ENCODE results near the gene B4GALT2. TPM values are rescaled to one million over a fixed set of nuclear protein-coding genes. Genes with fewer than 3 reads are reported as not detected.

Gene B4GALT2
- total RNA-seq, 1 donor from 2014 or later: 23.7 TPM

- H3K36me3 ChIP-seq: no peaks in the 10 kb centered on the region
- no peaks in the 10 kb centered on the region for H3K9me3 ChIP-seq (ENCODE audit: low read depth)
- H3K9me3 Mint-ChIP-seq: no peaks in the 10 kb centered on the region
- peaks cover 8% of the 10 kb centered on the region for H3F3A ChIP-seq (ENCODE audit: low read depth)
- H3K4me2 ChIP-seq: no peak overlapping the region
- peaks cover 19% of the 10 kb centered on the region for H4K20me1 ChIP-seq (ENCODE audit: low read depth)
- H3K4me1 ChIP-seq: peaks cover 10% of the 10 kb centered on the region
- H3K36me3 Mint-ChIP-seq: peaks cover 3% of the 10 kb centered on the region
- H3K4me3 ChIP-seq: no peak overlapping the region
- peaks cover 2% of the 10 kb centered on the region for H3K27me3 Mint-ChIP-seq (ENCODE audit: insufficient read depth, low read depth)
- H3K79me2 ChIP-seq (ENCODE audit: low read depth): no peaks in the 10 kb centered on the region
- no peak overlapping the region for H3K27ac ChIP-seq
- TF ChIP-seq EZH2 (IDR thresholded peaks at IDR 0.05): no peak
- TF ChIP-seq EZH2phosphoT487 (IDR thresholded peaks at IDR 0.05): no peak
- no peak for TF ChIP-seq CTCF (IDR thresholded peaks at IDR 0.05)
- no peak overlapping the region for H3K4me3 Mint-ChIP-seq
- no peak overlapping the region for H3K9ac ChIP-seq
- no peak for DNase-seq (ENCODE audit: low spot score)
- no peak overlapping the region for H3K27ac Mint-ChIP-seq
- no peaks in the 10 kb centered on the region for H3K27me3 ChIP-seq
- H3K4me1 Mint-ChIP-seq: peaks cover 39% of the 10 kb centered on the region
- no peak overlapping the region for H2AFZ ChIP-seq (replicated peaks)
These were observed 21.2 kb downstream of the B4GALT2 start for GRCh38 chr1:44000122-44000665.

GRCh38 chr1:44002165-44002564, 23.2 kb downstream of the B4GALT2 start:
- no peaks in the 10 kb centered on the region for H3K36me3 ChIP-seq
- H3K27me3 Mint-ChIP-seq (ENCODE audit: insufficient read depth, low read depth): peaks cover 2% of the 10 kb centered on the region
- peaks cover 3% of the 10 kb centered on the region for H3K36me3 Mint-ChIP-seq

DNA sequence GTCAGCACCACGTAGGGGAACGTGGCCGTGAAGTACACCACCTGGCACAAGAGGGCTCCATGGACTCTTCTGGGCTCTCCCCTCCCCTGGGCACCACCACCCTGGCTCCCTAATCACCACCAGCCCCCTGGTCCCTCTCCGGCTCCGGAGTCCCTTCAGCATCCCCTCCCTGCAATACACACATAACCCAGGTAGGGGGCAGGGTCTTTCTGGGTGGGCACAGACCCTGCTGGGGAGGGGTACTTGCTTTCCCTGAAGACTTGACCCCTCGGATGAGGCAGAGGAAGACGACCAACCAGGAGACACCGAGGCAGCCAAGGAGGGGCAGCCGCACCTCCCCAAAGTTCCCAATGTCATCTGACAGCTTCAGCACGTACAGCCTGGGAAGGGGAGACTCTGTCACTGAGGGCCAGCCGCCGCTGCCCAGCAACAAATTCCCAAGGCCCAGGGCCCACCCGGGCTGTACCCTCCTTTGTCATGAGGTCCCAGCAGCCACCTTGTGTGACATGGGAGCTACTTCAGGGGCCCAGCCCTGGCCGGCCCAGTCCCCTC, 23.7 kb downstream of the B4GALT2 start:
- no peaks in the 10 kb centered on the region for H3K9me3 Mint-ChIP-seq
- no peaks in the 10 kb centered on the region for H3K27me3 ChIP-seq
- no peak for DNase-seq (ENCODE audit: low spot score)

More at GRCh38 chr1:44002165-44002564, 23.2 kb downstream of the B4GALT2 start:
- Mint-ChIP-seq H3K27ac (no peak overlapping the region), H3K4me1 (peaks cover 31% of the 10 kb centered on the region), H3K9me3 (no peaks in the 10 kb centered on the region), H3K4me3 (no peak overlapping the region)
- no peak overlapping the region for H3K4me3 ChIP-seq
- no peaks in the 10 kb centered on the region for H3K27me3 ChIP-seq
- no peak overlapping the region for H3K9ac ChIP-seq
- TF ChIP-seq EZH2 (IDR thresholded peaks at IDR 0.05) (no peak), EZH2phosphoT487 (IDR thresholded peaks at IDR 0.05) (no peak), CTCF (IDR thresholded peaks at IDR 0.05) (no peak)
- no peak overlapping the region for H2AFZ ChIP-seq (replicated peaks)
- H3K4me2 ChIP-seq: no peak overlapping the region
- H3K79me2 ChIP-seq (ENCODE audit: low read depth): no peaks in the 10 kb centered on the region
- no peaks in the 10 kb centered on the region for H3K4me1 ChIP-seq
- peaks cover 4% of the 10 kb centered on the region for H3F3A ChIP-seq (ENCODE audit: low read depth)
- peaks cover under 1% of the 10 kb centered on the region for H4K20me1 ChIP-seq (ENCODE audit: low read depth)
- no peak for DNase-seq (ENCODE audit: low spot score)
- no peak overlapping the region for H3K27ac ChIP-seq
- no peaks in the 10 kb centered on the region for H3K9me3 ChIP-seq (ENCODE audit: low read depth)

More for the DNA sequence above, 23.7 kb downstream of the B4GALT2 start:
- H3K27me3 Mint-ChIP-seq (ENCODE audit: insufficient read depth, low read depth): peaks cover 2% of the 10 kb centered on the region
- Histone ChIP-seq H3K9me3 (ENCODE audit: low read depth) (no peaks in the 10 kb centered on the region), H3K27ac (no peak overlapping the region), H3K4me3 (no peak overlapping the region), H3K4me2 (no peak overlapping the region), H3K79me2 (ENCODE audit: low read depth) (no peaks in the 10 kb centered on the region), H3F3A (ENCODE audit: low read depth) (peaks cover 4% of the 10 kb centered on the region), H3K4me1 (no peaks in the 10 kb centered on the region), H2AFZ (replicated peaks) (no peak overlapping the region), H4K20me1 (ENCODE audit: low read depth) (no peaks in the 10 kb centered on the region), H3K9ac (no peak overlapping the region), H3K36me3 (no peaks in the 10 kb centered on the region)
- peaks cover 3% of the 10 kb centered on the region for H3K36me3 Mint-ChIP-seq
- no peak overlapping the region for H3K4me3 Mint-ChIP-seq
- TF ChIP-seq EZH2phosphoT487 (IDR thresholded peaks at IDR 0.05) (no peak), EZH2 (IDR thresholded peaks at IDR 0.05) (no peak), CTCF (IDR thresholded peaks at IDR 0.05) (peak; percentile 45)
- no peak overlapping the region for H3K27ac Mint-ChIP-seq
- H3K4me1 Mint-ChIP-seq: peaks cover 26% of the 10 kb centered on the region
